Tibial nerve (tissue), 3 donors: ENCODE measurements around the gene ETFA.

Experiments used
- CTCF ChIP-seq, 5 experiments: fragments of 200-600 bp in 3 of 5; fragments of 450-650 bp in 2 of 5; sonication (generic) in 3 of 5; IDR thresholded peaks; one replicate each; pipeline ENCODE4 v1.5.1; 2016 to 2019; ENCODE audit warnings: antibody characterized with exemption in 5 of 5, mild to moderate bottlenecking in 3 of 5, moderate library complexity in 2 of 5
- POLR2A ChIP-seq, 2 donors: fragments of 450-650 bp; IDR thresholded peaks; one replicate each; pipeline ENCODE4 v1.6.1; 2017; ENCODE audit warnings: antibody characterized with exemption in 2 of 2, mild to moderate bottlenecking in 2 of 2, moderate library complexity in 2 of 2

GRCh38 chr15:76180321-76180720, 130.9 kb downstream of the ETFA start:
- no peak for TF ChIP-seq CTCF (IDR thresholded peaks at IDR 0.05)
- TF ChIP-seq POLR2A (IDR thresholded peaks at IDR 0.05), result no peak
